H9 (cell line): ENCODE measurements around the gene TNRC18. TPM values are rescaled to one million over a fixed set of nuclear protein-coding genes. Genes with fewer than 3 reads are reported as not detected.

Source experiments
- DNase-seq: peaks from one replicate; pipeline ENCODE4 v3.0.0-alpha.2; 2017
- H2AFZ ChIP-seq: one replicate; pipeline ENCODE4 v1.6.1; 2013; ENCODE audit warnings: mild to moderate bottlenecking, low read length, control low read depth, moderate library complexity
- H2AK5ac ChIP-seq: 2 replicates; pipeline ENCODE4 v1.6.1; 2013; ENCODE audit warnings: low read length, control low read depth, mixed read lengths; ENCODE audit not compliant: insufficient read length
- H2BK120ac ChIP-seq: one replicate; pipeline ENCODE4 v1.6.1; 2013; ENCODE audit warnings: low read depth, mild to moderate bottlenecking, low read length, control low read depth, inconsistent platforms; ENCODE audit not compliant: poor library complexity, severe bottlenecking
- H2BK12ac ChIP-seq: 2 replicates; pipeline ENCODE4 v1.6.1; 2013; ENCODE audit warnings: low read length, control low read depth, mixed read lengths, low read depth; ENCODE audit not compliant: insufficient read length
- H2BK15ac ChIP-seq: 2 replicates; pipeline ENCODE4 v1.6.1; 2013; ENCODE audit warnings: low read depth, low read length, control low read depth
- H2BK20ac ChIP-seq: one replicate; pipeline ENCODE4 v1.6.1; 2013; ENCODE audit warnings: low read depth, mild to moderate bottlenecking, low read length, control low read depth, inconsistent platforms; ENCODE audit not compliant: poor library complexity, severe bottlenecking
- H2BK5ac ChIP-seq: 2 replicates; pipeline ENCODE4 v1.6.1; 2013; ENCODE audit warnings: low read length, control low read depth, mixed read lengths; ENCODE audit not compliant: insufficient read length
- H3K14ac ChIP-seq: 2 replicates; pipeline ENCODE4 v1.6.1; 2013; ENCODE audit warnings: low read length, control low read depth; ENCODE audit not compliant: insufficient read depth
- H3K18ac ChIP-seq: 2 replicates; pipeline ENCODE4 v1.6.1; 2013; ENCODE audit warnings: low read depth, mild to moderate bottlenecking, mixed read lengths, low read length, control low read depth; ENCODE audit not compliant: insufficient read length
- H3K23ac ChIP-seq: 2 replicates; pipeline ENCODE4 v1.6.1; 2013; ENCODE audit warnings: low read length, control low read depth, mixed read lengths, low read depth; ENCODE audit not compliant: insufficient read length
- H3K23me2 ChIP-seq: 2 replicates; pipeline ENCODE4 v1.6.1; 2013; ENCODE audit warnings: low read depth, mild to moderate bottlenecking, mixed read lengths, low read length, control low read depth; ENCODE audit not compliant: insufficient read length, poor library complexity, severe bottlenecking
- H3K27ac ChIP-seq: 2 replicates; pipeline ENCODE4 v1.5.1; 2013; ENCODE audit warnings: low read length, control low read depth, mixed read lengths, low read depth; ENCODE audit not compliant: insufficient read length
- H3K27me3 ChIP-seq: 2 replicates; pipeline ENCODE4 v1.6.1; 2013; ENCODE audit warnings: low read length, control low read depth, inconsistent platforms; ENCODE audit not compliant: insufficient read depth
- H3K4ac ChIP-seq: 2 replicates; pipeline ENCODE4 v1.6.1; 2013; ENCODE audit warnings: low read depth, mild to moderate bottlenecking, control low read depth, inconsistent platforms, low read length, moderate library complexity
- H3K4me1 ChIP-seq: 2 replicates; pipeline ENCODE4 v1.6.1; 2013; ENCODE audit warnings: low read length, control low read depth, inconsistent platforms; ENCODE audit not compliant: insufficient read depth
- H3K4me2 ChIP-seq: 2 replicates; pipeline ENCODE4 v1.6.1; 2013; ENCODE audit warnings: low read length, control low read depth, mixed read lengths; ENCODE audit not compliant: insufficient read length, insufficient read depth
- H3K56ac ChIP-seq: 2 replicates; pipeline ENCODE4 v1.6.1; 2013; ENCODE audit warnings: low read depth, mild to moderate bottlenecking, mixed read lengths, low read length, control low read depth; ENCODE audit not compliant: insufficient read length
- H3K79me1 ChIP-seq: 2 replicates; pipeline ENCODE4 v1.6.1; 2013; ENCODE audit warnings: low read depth, mild to moderate bottlenecking, moderate library complexity, low read length, control low read depth, inconsistent platforms; ENCODE audit not compliant: insufficient read depth, poor library complexity, severe bottlenecking
- H3K79me2 ChIP-seq: 2 replicates; pipeline ENCODE4 v1.6.1; 2013; ENCODE audit warnings: low read length, control low read depth, inconsistent platforms; ENCODE audit not compliant: insufficient read depth
- H3K9ac ChIP-seq: 2 replicates; pipeline ENCODE4 v1.6.1; 2013; ENCODE audit warnings: low read length, control low read depth, mixed read lengths; ENCODE audit not compliant: insufficient read length; ENCODE audit errors: extremely low read depth
- H3K9me3 ChIP-seq: one replicate; pipeline ENCODE4 v1.6.1; 2013; ENCODE audit warnings: low read depth, low read length, inconsistent platforms; ENCODE audit not compliant: control insufficient read depth
- H3T11ph ChIP-seq: one replicate; pipeline ENCODE4 v1.6.1; 2013; ENCODE audit warnings: mild to moderate bottlenecking, low read length, control low read depth, inconsistent platforms
- H4K20me1 ChIP-seq: one replicate; pipeline ENCODE4 v1.6.1; 2013; ENCODE audit not compliant: control insufficient read depth, insufficient read length, insufficient read depth
- H4K5ac ChIP-seq: 2 replicates; pipeline ENCODE4 v1.6.1; 2013; ENCODE audit warnings: low read depth, mild to moderate bottlenecking, mixed read lengths, low read length, control low read depth; ENCODE audit not compliant: insufficient read length
- H4K8ac ChIP-seq: replicated peaks from 2 replicates; pipeline ENCODE4 v1.6.1; 2013; ENCODE audit warnings: low read length, control low read depth, mixed read lengths, low read depth; ENCODE audit not compliant: insufficient read length
- H4K91ac ChIP-seq: 2 replicates; pipeline ENCODE4 v1.6.1; 2013; ENCODE audit warnings: low read depth, mild to moderate bottlenecking, moderate library complexity, mixed read lengths, low read length, control low read depth; ENCODE audit not compliant: insufficient read length
- H3K27ac Mint-ChIP-seq, 3 experiments: 2 replicates in 2 of 3; 3 replicates in 1 of 3; pipeline ENCODE4 v1.8.0; 2020 to 2021; ENCODE audit warnings: mixed read lengths in 3 of 3, mild to moderate bottlenecking in 1 of 3, moderate library complexity in 1 of 3
- H3K27me3 Mint-ChIP-seq: 2 replicates; pipeline ENCODE4 v1.8.0; 2021; ENCODE audit warnings: low read depth, mild to moderate bottlenecking, moderate library complexity, mixed read lengths
- H3K36me3 Mint-ChIP-seq, 3 experiments: 2 replicates in 2 of 3; 3 replicates in 1 of 3; pipeline ENCODE4 v1.8.0; 2020 to 2021; ENCODE audit warnings: low read depth in 3 of 3, mixed read lengths in 3 of 3; ENCODE audit not compliant: insufficient read depth in 1 of 3
- H3K4me1 Mint-ChIP-seq, 2 experiments: 2 replicates each; pipeline ENCODE4 v1.8.0; 2020; ENCODE audit warnings: mixed read lengths in 2 of 2
- H3K4me3 Mint-ChIP-seq, 2 experiments: 2 replicates in 1 of 2; 3 replicates in 1 of 2; pipeline ENCODE4 v1.8.0; 2020 to 2021; ENCODE audit warnings: mild to moderate bottlenecking in 2 of 2, mixed read lengths in 2 of 2, moderate library complexity in 1 of 2
- H3K9me3 Mint-ChIP-seq, 2 experiments: 2 replicates in 1 of 2; 3 replicates in 1 of 2; pipeline ENCODE4 v1.8.0; 2020; ENCODE audit warnings: mild to moderate bottlenecking in 2 of 2, mixed read lengths in 2 of 2, moderate library complexity in 1 of 2
- WGBS: extraction: QIAGEN DNeasy Blood & Tissue Kit; methylation state at CpG from one replicate; pipeline ENCODE4 v1.1.7; 2013; ENCODE audit warnings: missing lambda C conversion rate, low lambda C conversion rate, mixed read lengths; ENCODE audit not compliant: insufficient read length; ENCODE audit errors: extremely low coverage; 5-methylcytosine and 5-hydroxymethylcytosine counted together
- total RNA-seq: library from RNA; stranded (reverse); gene quantifications from 2 replicates; pipeline ENCODE4 v1.2.1, GENCODE V29; 2021
- TF ChIP-seq, protein P1 (sequence below): fragments of 200-600 bp; sonication (generic); conservative IDR thresholded peaks from 3 replicates; pipeline ENCODE4 v1.8.0; 2021; ENCODE audit warnings: antibody characterized with exemption, mild to moderate bottlenecking

TNRC18 gene
- total RNA-seq, 1 experiment from 2014 or later, result 21.2 TPM

DNA sequence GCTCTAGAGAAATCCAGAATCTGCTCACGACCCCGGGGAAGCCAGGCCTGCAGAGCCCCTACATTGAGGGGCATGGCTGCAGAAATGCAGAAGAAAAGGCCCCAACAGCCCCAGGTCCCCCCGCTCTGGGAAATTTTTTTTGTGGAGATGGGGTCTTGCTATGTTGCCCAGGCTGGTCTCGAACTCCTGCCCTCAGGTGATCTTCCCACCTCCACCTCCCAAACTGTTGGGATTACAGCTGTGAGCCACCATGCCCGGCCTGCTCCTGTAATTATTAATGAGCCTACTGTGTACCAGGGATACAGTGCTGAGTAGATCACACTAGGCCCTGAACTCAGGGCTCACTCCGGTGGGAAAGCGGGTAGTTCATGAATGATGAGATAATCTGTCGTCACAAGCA is 29.9 kb downstream of the TNRC18 start:
- no peaks in the 10 kb centered on the region for H3K9me3 Mint-ChIP-seq
- Histone ChIP-seq H3K18ac (no peak overlapping the region), H3K23me2 (no peaks in the 10 kb centered on the region), H2BK15ac (no peak overlapping the region), H2BK120ac (no peak overlapping the region), H3T11ph (no peak overlapping the region), H3K14ac (no peak overlapping the region; the same call in 1 of the 2 replicates), H3K4me1 (no peaks in the 10 kb centered on the region), H3K23ac (no peak overlapping the region), H3K79me1 (no peaks in the 10 kb centered on the region), H2BK20ac (no peak overlapping the region), H3K9me3 (no peaks in the 10 kb centered on the region), H3K9ac (no peak overlapping the region), H4K20me1 (no peaks in the 10 kb centered on the region), H3K4ac (no peak overlapping the region), H2AK5ac (no peak overlapping the region), H4K5ac (no peak overlapping the region), H4K91ac (no peak overlapping the region), H3K79me2 (no peaks in the 10 kb centered on the region), H2BK12ac (no peak overlapping the region), H3K4me2 (no peak overlapping the region), H2BK5ac (no peak overlapping the region), H4K8ac (no peak overlapping the region), H3K56ac (no peak overlapping the region), H2AFZ (no peak overlapping the region), H3K27ac (no peak overlapping the region), H3K27me3 (no peaks in the 10 kb centered on the region)
- H3K4me3 Mint-ChIP-seq, result no peak overlapping the region
- TF ChIP-seq, protein P1, sequence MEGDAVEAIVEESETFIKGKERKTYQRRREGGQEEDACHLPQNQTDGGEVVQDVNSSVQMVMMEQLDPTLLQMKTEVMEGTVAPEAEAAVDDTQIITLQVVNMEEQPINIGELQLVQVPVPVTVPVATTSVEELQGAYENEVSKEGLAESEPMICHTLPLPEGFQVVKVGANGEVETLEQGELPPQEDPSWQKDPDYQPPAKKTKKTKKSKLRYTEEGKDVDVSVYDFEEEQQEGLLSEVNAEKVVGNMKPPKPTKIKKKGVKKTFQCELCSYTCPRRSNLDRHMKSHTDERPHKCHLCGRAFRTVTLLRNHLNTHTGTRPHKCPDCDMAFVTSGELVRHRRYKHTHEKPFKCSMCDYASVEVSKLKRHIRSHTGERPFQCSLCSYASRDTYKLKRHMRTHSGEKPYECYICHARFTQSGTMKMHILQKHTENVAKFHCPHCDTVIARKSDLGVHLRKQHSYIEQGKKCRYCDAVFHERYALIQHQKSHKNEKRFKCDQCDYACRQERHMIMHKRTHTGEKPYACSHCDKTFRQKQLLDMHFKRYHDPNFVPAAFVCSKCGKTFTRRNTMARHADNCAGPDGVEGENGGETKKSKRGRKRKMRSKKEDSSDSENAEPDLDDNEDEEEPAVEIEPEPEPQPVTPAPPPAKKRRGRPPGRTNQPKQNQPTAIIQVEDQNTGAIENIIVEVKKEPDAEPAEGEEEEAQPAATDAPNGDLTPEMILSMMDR, result no peak
- WGBS, result no CpG with 5 or more reads among the region's 8 CpGs
- H3K4me1 Mint-ChIP-seq, result peaks cover 4% of the 10 kb centered on the region in 2 experiments; a peak in 2 of 4 replicates
- DNase-seq, result no peak
- H3K27me3 Mint-ChIP-seq, result no peaks in the 10 kb centered on the region
- no peaks in the 10 kb centered on the region for H3K36me3 Mint-ChIP-seq
- peak overlapping the region in 1 of 3 experiments; percentile 39; a peak in 1 of 7 replicates for H3K27ac Mint-ChIP-seq
